ENCODE data around the gene RCN1. TPM values are rescaled to one million over a fixed set of nuclear protein-coding genes. Genes with fewer than 3 reads are reported as not detected.

The RCN1 gene
- 412 and 413 TPM in 2 replicates for total RNA-seq (2021)
- percentile 99 among the genes with signal in this experiment for Bru-seq, nascent RNA
- percentile 100 among the genes with signal in this experiment for BruChase-seq, experiment 1, labeled RNA remaining after a 2-hour chase
- percentile 100 among the genes with signal in this experiment for BruChase-seq, experiment 2, labeled RNA remaining after a 6-hour chase
- long read RNA-seq, transcript RCN1-201 (6 exons, 2,572 nt) = major isoform, 1,202 of 1,249 reads
- long read RNA-seq, transcript RCN1-207 (5 exons, 2,416 nt) = minor isoform, 8 of 1,249 reads
- long read RNA-seq, partial matches to known transcripts = 6 of 1,249 reads
- long read RNA-seq, other reads (novel, unspliced or antisense) = 30 of 1,249 reads

- peak; percentile 98 for DNase-seq (ENCODE audit: low spot score)
- TF ChIP-seq CTCF (conservative IDR thresholded peaks at IDR 0.05; ENCODE audit: low read depth, low read length) = no peak
- no peaks in the 10 kb centered on the region for H3K27me3 ChIP-seq (replicated peaks; ENCODE audit: insufficient read depth, low read depth, low read length, poor library complexity)
- POLR2A ChIA-PET (ENCODE audit: low non-redundant PET) = interaction anchor here (0.7 kb wide), 1 partner anchor 27 kb away, joined by 4 read pairs; no protein-coding TSS in a partner anchor
- peaks cover 6% of the 10 kb centered on the region for H3K36me3 ChIP-seq (ENCODE audit: insufficient read depth, low read length, poor library complexity, severe bottlenecking)
- H3K9me3 ChIP-seq (ENCODE audit: low read depth, low read length, poor library complexity, severe bottlenecking) = no peaks in the 10 kb centered on the region
- H3K4me1 ChIP-seq (ENCODE audit: insufficient read depth, low read length, poor library complexity, severe bottlenecking) = peaks cover 40% of the 10 kb centered on the region
- CTCF ChIA-PET = no interaction called here
- H3K27ac ChIP-seq (ENCODE audit: low read depth, low read length, poor library complexity, severe bottlenecking) = peak within 1 kb of the TSS; percentile 94
- BruUV-seq (replicated peaks) = no TSS peak
- intact Hi-C loops (cut with micrococcal nuclease; ENCODE audit: unreplicated experiment) = loop anchor here (5.0 kb wide), 1 partner anchor 278 kb away; the partner anchor contains the start of gene PAX6
- H3K4me3 ChIP-seq (ENCODE audit: low read depth, low read length, poor library complexity, severe bottlenecking) = peak within 1 kb of the TSS; percentile 66
Observed at GRCh38 chr11:32090545-32091370, at the start of gene RCN1. Gene RCN1 (plus strand): TSS chr11:32091074. CDS start chr11:32091197, 123 bp downstream.

- Histone ChIP-seq H3K27ac (ENCODE audit: low read depth, low read length, poor library complexity, severe bottlenecking) (no peak overlapping the region), H3K36me3 (ENCODE audit: insufficient read depth, low read length, poor library complexity, severe bottlenecking) (no peaks in the 10 kb centered on the region), H3K27me3 (replicated peaks; ENCODE audit: insufficient read depth, low read depth, low read length, poor library complexity) (peaks cover 66% of the 10 kb centered on the region), H3K4me1 (ENCODE audit: insufficient read depth, low read length, poor library complexity, severe bottlenecking) (peaks cover 16% of the 10 kb centered on the region), H3K4me3 (ENCODE audit: low read depth, low read length, poor library complexity, severe bottlenecking) (no peak overlapping the region), H3K9me3 (ENCODE audit: low read depth, low read length, poor library complexity, severe bottlenecking) (no peaks in the 10 kb centered on the region)
- ChIA-PET POLR2A (ENCODE audit: low non-redundant PET) (no interaction called here), CTCF (interaction anchor here (1.0 kb wide), 1 partner anchor 132 kb away, joined by 3 read pairs; no protein-coding TSS in a partner anchor)
- intact Hi-C loops (cut with micrococcal nuclease; ENCODE audit: unreplicated experiment) = no loop called here
- no peak for DNase-seq (ENCODE audit: low spot score)
- TF ChIP-seq CTCF (conservative IDR thresholded peaks at IDR 0.05; ENCODE audit: low read depth, low read length) (no peak), EZH2 (IDR thresholded peaks at IDR 0.05; ENCODE audit: borderline replicate concordance, low read depth, low read length, poor library complexity, severe bottlenecking) (no peak)
- BruUV-seq (replicated peaks) = no TSS peak
Observed at GRCh38 chr11:32043737-32044136, 47.1 kb upstream of the RCN1 start.

GRCh38 chr11:32044158-32044863 lies 46.6 kb upstream of the RCN1 start:
- POLR2A ChIA-PET (ENCODE audit: low non-redundant PET) = no interaction called here
- BruUV-seq (replicated peaks) = no TSS peak
- Histone ChIP-seq H3K27ac (ENCODE audit: low read depth, low read length, poor library complexity, severe bottlenecking) (no peak overlapping the region), H3K9me3 (ENCODE audit: low read depth, low read length, poor library complexity, severe bottlenecking) (no peaks in the 10 kb centered on the region), H3K36me3 (ENCODE audit: insufficient read depth, low read length, poor library complexity, severe bottlenecking) (no peaks in the 10 kb centered on the region), H3K4me1 (ENCODE audit: insufficient read depth, low read length, poor library complexity, severe bottlenecking) (peaks cover 16% of the 10 kb centered on the region), H3K27me3 (replicated peaks; ENCODE audit: insufficient read depth, low read depth, low read length, poor library complexity) (peaks cover 60% of the 10 kb centered on the region), H3K4me3 (ENCODE audit: low read depth, low read length, poor library complexity, severe bottlenecking) (no peak overlapping the region)
- CTCF ChIA-PET = interaction anchor here (1.0 kb wide), 1 partner anchor 131 kb away, joined by 3 read pairs; no protein-coding TSS in a partner anchor
- peak; percentile 95 for DNase-seq (ENCODE audit: low spot score)
- intact Hi-C loops (cut with micrococcal nuclease; ENCODE audit: unreplicated experiment) = no loop called here
- TF ChIP-seq CTCF (conservative IDR thresholded peaks at IDR 0.05; ENCODE audit: low read depth, low read length) (no peak), EZH2 (IDR thresholded peaks at IDR 0.05; ENCODE audit: borderline replicate concordance, low read depth, low read length, poor library complexity, severe bottlenecking) (peak; percentile 3)
